Stimulated activated CD8-positive, alpha-beta memory T cell treated with anti-CD3 and anti-CD28 coated beads, Interleukin-4, amount 100 ng/mL, for 48 hours (primary cell): ENCODE data around the gene NFIA.

Source experiments
- DNase-seq: peaks from one replicate; pipeline ENCODE4 v3.0.0-alpha.2; 2020

The NFIA gene

DNA sequence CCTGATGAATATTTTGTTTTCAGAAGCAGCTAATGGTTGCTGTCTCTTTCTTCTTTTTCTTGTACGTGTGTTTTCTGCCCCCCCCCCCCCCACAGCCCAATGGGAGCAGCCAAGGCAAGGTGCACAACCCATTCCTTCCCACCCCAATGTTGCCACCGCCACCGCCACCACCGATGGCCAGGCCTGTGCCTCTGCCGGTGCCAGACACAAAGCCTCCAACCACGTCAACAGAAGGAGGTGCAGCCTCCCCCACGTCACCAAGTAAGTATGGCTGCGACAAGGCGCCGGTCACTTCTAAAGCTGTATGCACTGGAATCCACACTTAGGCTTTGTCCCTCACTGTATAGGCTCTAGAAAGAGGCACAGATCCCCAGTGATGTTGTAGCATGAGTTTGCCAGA lies 324.1 kb downstream of the NFIA start:
- no peak for DNase-seq

DNA sequence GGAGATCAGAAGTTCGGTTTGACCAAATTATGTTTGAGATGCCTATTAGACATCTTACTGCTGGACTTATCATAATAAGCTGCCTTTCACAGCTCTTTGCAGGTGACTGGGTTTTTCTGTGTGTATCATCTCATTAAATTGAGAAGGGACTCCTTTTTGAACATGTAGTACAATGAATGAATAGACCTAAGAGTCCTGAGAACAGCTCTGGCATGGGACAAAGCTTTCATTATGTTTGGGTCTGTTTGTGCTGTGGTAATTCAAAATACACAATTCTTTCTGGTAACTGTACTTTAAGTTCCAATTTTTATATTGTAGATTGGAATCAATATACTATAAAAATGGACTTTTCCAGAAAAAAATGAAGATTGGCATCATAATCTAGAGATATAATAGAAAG lies 330.2 kb downstream of the NFIA start:
- DNase-seq: no peak

DNA sequence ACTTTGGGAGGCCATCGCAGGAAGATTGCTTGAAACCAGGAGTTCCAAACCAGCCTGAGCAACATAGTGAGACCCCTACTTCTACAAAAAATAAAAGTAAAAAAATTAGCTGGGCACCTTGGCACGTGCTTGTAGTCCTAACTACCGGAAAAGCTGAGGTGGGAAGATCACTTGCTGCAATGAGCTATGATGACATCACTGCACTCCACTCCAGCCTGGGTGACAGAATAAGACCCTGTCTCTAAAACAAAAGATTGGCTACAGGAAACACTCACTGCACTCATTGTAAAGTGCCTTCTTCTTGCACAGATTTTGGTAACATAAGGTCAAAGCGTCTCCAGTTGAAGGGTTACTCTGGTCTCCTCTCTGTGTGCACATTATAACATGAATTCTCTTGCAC lies 336.8 kb downstream of the NFIA start:
- no peak for DNase-seq

DNA sequence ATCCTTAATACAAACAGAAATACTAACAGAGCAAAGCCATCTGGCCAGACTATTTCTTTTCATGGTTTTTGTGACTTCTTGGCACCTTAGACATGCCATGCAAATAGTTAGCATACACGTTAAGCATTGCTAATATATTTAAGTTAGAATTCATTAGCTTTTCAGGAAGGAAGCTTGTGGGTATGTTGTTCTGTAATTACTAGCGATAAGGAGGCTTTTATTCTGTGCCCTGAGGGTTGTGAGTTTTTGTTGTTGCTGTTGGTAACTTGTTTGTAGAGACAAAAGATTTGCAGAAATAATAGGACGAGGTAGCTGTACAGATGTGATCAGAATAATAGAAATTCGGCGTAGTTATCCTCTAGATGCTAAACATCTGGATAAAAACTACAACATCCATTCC lies 337.3 kb downstream of the NFIA start:
- DNase-seq: no peak

DNA sequence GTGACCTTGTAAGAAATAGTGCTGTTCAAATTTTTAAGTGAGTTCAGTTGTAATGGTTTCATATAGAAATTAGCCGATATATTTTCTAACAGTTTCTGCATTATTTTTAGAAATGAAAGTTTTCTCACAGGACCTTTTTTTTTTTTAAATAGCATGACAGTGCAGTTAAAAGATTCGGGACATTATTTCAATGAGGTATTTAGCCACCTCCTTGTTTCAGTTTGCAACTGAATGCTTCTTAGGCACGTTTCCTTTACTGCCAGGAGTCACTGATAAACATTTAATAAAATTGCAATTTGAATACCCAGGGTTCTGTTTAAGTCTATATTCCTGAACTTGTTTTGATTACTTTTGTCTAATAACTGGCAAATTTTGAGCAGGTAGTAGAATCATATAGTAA lies 337.9 kb downstream of the NFIA start:
- DNase-seq: no peak

DNA sequence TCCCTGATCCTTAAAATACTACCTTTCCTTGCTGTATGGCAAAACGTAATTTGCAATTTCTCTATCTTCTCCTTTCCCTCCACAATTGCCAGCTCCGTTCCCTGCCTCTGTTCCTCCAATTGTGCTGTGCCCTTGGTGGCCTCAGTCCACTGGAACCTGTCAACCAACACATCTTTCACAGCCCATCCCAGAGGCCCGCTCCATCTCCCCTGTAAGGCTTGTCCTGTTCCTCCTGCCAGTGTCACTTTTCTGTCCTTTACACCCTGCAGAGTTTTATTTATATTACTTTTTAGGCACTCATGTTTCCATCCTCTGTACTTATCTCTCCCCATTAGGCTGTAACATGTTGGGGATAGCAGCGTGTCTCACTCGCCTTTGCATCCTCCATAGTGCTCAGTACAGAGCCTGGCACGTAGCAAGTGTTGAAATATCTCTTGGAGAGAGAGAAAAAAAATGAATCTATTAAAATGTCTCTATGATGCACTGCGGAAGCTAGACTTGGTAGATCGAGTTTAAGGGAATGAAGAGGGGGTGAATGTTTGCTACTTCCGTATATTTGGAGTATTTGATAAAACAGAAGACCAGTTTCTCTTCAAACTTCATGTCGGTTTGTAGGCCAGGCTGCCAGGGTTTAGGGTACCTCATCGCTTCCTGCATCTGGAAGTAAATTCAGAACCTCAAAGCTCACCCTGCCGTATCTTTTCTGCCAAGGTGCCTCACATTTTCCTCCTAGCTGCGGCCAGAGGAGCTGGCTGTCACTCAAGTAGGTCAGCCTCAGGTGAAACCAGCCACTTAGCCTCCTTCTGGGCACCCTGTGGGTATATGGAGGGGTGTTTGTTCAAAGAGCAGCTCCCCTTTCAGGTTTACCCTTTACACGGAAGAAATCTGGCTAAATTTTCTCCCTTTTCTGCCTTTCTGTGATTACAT lies 338.8 kb downstream of the NFIA start:
- no peak for DNase-seq

DNA sequence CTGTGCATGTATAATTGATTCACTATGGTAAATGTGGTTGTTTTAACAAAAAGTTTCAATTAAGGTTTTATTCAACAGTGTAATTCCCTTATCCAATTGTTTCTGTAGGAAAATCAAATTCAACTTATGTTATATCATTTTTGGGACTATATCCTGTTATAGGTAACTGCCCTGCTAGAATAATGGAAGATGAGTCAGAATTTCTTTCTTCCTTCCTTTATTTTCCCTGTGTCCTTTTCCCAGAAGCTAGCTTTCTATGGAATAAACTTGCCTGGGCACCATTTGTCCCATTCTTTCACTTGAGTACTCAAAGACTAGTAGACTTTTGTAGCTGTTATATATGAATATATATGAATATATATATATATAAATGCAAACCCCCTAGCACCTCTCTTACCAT lies 341.3 kb downstream of the NFIA start:
- no peak for DNase-seq

DNA sequence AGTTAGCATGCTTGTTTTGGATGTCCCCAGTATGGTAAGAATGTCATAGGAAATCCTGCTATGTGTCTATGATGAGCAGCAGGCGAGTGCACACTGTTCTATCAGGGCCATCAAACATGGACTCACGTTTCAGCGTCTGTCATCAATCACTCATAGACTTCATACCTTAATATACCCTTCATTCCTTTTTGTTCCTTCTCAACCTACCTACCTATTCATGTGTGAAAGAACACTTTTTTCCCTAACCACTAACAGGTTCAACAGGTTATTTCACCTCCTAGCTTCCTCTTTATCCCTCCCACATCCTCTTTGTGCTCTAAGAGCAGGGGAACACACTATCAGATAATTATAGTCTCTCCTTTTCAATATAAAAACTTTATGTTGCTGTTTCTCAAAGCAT lies 342.0 kb downstream of the NFIA start:
- DNase-seq: no peak

DNA sequence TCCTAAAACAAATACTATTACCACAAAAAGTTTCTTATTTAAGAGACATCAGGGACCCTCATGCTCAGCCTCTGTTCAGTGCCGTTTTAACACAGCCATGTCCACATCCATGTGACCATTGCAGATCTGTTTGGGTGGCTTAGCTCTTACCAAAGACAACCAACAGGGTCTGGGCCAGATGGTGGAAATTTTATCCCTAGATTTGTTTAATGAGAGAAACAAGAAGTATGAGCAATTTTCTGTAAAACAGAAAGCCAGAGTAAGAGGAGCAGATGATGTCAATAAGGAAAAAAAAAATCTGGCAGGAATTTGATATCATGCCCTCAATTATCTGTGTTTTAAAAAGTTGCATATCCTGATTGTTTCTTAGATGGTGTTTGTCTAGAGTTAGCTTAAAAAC lies 342.7 kb downstream of the NFIA start:
- DNase-seq: no peak

DNA sequence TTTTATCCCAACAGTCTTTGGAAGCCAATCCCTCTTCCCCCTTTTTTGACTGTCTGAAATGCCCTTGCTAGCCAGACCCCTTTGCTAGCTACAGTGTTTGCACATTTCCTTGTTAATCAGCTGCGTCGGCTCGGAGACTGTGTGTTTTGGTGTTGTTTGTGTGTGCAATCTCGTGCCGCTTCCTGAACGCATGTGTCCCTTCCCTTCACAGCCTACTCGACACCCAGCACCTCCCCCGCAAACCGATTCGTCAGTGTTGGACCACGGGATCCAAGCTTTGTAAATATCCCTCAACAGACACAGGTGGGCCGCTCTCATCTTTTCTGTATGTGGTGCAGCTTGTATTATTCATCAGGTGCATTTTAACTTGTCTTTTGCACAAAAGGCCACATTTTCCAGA lies 343.9 kb downstream of the NFIA start:
- DNase-seq: no peak

DNA sequence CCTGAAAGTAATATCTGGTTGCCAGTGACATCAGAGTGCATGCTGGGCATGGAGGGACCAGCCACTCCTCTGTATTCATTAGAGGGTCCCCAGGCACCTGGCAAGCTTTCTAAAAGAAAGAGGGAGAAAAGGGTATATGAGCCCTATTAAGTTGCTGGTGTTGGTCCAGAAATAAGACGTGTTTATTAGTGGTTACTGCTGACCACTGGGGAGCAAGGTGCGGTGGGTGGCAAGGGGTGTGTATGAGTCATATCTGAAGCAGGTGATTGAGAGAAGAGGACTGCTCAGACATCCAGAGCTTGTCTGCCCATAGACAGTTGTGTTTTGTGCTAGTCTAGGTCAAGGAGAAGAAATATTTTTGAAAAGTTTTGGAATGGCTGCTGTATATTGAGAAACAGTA lies 344.5 kb downstream of the NFIA start:
- no peak for DNase-seq

DNA sequence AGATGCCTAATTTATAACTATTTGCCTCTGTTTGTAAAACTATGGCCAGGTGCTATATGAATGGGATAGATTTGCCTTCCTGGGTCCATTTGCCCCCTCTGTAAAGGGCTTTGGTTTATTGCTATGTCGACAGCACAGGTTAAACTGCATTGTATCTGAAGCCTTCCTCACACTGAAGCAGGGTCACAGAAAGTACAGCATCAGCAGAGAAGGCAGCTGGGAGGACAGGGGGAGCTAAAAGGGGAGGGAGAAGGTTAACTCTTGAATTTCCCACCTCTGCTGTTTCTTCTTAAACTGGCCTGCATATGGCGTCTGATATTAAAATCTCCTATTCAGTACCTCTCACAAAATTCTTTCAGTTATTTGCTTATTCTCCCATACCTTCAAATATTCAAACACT lies 345.1 kb downstream of the NFIA start:
- DNase-seq: no peak

DNA sequence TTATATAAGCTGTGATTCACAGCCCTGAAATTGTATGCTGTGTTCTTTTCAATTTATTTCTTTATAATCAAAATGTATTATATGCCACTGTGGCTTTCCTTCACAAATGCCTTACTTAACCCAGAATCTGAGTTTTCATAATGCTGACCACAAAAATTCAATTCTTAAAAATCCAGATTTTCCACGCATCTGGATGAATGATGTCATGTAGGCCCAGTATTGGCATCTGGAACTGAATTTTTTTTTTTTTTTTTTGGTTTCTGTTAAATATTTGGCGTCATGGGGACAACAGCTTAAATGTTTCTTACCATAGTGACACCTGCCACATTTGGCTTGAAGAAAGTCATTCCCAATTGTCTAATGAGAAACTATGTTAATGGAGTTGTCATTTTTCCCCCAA lies 345.8 kb downstream of the NFIA start:
- DNase-seq: no peak

DNA sequence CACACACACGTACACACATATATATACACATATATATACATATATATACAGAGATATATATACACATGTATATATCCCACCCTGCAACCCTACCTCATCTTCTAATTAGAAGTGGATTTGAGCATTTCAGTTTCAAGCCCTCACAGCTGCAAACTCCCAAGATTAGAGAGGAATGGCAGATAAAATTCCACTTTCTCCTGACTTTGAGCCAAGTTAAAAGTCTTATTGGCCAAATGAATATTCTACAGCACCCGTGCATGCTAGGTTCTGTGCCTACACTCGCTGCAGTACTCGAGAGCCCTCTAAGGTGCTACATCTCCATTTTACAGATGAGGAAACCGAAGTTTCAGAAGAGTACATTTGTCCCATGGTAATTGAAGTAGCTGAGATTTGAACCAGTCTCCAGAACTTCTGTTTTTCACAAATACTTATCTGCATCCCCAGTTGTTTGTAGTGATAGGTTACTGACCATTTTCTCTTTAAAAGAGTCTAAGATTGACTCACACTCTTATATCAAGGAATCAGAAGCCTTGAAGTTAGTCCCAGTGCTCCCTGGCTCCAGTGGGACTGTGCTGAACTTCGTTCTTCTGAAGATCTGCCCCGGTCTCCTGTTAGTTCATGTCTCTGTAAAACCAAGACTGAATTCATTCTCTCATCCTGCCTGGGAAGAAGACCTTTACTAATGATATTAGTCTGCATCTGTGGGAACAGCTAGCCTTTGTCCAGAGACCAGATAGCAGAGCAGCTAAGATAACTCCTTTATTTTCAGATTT lies 350.4 kb downstream of the NFIA start:
- DNase-seq: no peak

DNA sequence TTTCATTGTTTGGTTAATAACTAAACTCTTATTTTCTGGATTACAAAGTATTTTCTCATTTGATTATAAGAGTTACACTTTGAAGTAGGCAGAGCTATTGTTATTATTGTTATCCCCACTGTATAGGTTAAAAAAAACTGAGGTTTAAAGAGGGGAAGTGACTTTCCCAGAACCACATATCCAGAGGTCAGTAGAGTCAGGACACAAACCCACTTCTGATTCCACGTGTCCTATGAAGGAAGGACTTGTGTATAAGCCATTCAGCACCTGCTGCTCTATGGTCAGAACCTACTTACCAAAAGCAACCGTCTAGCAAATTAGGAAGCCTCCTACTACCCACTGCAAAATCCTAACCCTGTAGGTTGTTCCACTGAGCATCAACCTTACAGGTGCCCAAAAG lies 351.3 kb downstream of the NFIA start:
- DNase-seq: no peak

DNA sequence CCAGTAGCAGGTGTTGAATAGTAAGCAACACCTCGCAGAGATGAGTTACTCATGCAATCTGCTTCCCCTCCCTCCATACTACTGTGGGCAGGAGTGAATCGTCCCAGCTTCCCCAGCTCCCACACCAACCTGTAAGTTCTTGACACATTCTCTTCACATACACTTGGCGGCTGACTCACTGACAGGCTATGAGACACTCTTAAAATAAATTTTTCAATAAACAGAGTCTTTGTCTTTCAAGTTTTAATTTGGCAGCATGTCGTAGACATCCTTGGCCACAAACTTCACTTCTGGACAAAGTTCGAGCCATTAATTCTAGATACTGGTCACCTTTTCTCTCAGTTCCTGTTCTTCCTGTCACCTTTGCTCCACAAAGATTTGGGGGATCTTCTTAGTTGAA lies 351.9 kb downstream of the NFIA start:
- DNase-seq: no peak

DNA sequence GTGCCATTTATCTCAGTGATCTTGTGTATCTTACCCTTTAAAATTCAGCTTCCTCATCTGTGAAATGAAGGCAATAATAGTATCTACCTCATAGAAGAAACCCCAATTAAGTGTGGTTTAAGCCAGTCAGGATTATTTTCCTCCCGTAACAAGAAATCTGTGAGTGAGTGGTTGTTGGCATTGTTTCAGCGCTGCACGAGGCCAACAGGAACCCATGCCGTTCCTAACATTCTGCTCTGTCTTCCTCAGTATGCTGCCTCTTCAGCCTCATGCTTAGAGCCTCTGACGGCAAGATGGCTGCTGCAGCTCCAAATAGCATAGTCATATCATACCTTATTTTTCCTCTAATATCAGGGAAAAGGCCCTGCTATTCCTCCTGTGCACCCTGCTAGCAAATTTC lies 352.9 kb downstream of the NFIA start:
- no peak for DNase-seq

DNA sequence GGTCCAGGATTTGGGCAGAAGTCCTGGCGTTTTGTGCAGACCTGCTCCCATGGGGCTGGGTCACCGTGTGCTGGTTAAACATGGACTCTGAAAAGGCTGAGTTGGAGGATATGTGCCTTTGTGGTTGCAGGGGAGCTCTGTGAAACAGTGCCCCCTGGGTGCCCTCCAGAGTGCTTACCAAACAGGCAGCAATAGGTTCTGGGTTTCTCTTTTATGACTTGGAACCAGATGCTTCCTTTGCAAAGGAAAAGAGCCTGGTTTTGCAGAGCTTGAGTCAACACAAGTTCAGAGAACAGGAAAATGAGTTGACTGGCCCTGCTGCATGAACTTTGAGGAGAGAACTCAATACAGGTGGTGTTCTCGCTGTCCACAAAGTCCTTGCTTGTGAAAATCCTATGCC lies 353.7 kb downstream of the NFIA start:
- DNase-seq: no peak

DNA sequence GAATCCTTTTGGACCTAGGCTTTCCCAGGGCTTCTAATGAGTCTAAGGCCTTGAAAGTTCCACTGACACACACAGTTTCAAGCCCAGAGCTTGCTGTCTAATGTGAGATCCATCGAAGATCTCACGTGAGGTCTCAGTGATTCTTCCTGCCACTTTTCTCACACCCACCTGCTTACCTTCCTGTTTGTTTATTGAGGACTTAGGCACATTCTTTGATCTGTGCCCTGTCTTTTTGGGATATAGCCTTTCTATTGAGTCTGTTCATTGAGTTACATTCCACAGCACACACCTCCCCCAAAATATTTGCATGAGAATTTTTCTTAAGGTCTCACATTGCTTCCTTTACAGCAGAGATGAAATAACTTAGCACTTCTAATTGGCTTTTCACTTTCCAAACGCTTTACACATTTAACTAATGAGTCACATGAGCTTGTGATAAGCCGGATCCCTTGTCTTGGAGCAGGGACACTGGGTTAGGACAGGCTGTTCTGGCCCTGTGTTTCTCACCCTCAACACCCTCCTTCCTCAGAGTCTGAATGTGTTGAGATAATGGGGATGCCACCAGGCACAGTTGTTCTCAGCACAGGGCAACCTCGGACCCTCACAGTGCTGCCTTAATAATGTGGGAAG lies 354.2 kb downstream of the NFIA start:
- DNase-seq: no peak

DNA sequence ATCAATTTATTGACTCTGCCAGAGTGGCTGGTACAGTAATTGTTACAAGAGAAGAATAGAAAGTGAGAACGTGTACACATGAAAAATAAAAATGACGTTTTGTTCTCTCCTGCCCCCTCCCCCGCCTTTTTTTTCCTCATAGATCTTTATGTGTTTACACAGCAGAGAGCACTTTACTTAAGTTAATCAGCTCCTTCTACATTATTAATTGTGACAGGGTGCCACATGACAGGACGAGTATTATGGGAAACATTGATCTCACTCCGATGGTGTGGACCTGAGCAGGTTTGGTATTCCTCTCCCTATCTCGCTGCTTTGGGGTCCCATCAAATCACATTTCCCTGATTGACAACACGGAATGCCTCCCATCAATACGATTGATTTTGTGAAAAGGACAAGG lies 356.9 kb downstream of the NFIA start:
- no peak for DNase-seq

DNA sequence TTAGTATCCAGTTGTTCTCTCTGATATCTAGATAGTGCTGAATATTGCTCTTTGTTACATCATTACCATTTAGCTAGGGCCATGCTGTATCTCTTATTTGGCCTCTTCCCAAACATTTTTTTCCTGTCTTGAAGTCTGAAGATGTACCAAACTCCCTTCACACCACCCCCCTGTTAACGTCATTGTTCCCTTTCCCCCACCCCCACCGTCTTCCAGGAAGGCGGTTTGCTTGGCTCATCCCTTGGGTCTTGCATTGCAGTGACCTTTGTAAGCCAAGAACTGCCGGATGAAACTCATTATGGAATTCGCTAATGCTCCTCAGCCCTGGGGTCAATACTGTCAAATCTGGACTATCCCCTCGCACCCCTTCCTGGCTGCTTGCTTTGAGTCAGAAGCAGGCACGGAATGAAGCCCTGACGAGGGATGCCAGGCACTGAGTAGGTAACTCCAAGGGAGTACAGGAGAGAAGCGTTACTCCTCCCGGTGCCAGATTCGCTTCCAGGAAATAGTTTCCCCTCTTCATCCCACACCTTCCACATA lies 359.4 kb downstream of the NFIA start:
- no peak for DNase-seq

DNA sequence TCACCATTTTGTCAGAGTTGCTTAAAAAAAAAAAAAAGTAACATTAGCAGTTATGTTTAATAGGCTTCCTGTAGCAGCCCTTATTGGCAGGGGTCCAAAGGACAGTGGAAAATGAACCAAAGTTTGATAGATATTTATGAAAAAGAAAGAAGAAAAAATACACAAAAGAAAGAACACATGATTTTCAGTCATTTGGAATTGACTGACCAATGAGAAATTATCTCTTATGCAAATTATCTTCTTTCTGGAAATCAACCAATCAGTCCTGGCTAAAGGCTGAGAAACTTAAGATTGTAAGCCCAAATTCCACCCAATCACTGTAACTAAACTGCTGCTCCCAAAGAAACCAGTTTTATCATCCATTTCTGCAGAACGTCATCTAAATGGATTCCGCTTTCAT lies 360.2 kb downstream of the NFIA start:
- DNase-seq: no peak

DNA sequence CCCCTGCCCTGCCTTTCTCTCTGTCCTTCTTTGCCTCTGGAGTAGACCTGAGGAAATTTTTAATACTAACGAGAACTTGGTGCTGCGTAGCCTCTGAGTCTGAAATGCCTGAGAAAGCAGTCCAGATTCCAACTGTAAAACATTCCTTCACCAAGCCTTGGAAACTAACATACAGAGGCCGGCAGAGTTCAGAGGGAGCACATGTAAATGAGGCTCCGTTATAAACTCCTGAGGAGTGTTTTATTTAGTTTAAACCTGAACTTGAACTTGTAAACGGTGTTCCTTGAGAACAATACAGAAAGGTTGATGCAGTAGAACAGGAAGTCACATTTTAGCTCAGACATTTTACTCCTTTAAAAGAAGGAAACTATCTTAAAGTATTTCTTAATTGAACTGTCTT lies 361.9 kb downstream of the NFIA start:
- DNase-seq: no peak
